A204.1 (cell line): ENCODE measurements around the gene NPL.

Experiments
- FAIRE-seq: peaks from 2 replicates; lab custom pipeline; 2012; peaks lifted over from hg19 to GRCh38; lab: Jason Lieb, UNC

The NPL gene

DNA sequence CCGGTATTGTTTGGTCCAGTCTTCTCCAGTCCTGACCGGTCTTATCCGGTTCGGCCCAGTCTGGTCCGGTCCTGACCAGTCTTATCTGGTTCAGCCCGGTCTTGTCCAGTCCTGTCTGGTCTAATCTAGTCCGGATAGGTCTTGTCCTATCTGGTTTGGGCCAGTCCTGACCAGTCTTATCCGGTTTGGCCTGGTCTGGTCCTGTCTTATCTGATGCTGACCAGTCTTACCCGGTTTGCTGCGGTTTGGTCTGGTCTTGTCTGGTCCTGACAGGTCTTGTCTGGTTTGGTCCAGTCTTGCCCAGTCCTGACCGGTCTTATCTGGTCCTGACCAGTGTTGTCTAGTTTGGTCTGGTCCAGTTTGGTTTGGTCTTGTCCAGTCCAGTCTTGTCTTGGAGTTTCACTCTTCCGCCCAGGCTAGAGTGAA, 79.7 kb downstream of the NPL start:
- no peak for FAIRE-seq

DNA sequence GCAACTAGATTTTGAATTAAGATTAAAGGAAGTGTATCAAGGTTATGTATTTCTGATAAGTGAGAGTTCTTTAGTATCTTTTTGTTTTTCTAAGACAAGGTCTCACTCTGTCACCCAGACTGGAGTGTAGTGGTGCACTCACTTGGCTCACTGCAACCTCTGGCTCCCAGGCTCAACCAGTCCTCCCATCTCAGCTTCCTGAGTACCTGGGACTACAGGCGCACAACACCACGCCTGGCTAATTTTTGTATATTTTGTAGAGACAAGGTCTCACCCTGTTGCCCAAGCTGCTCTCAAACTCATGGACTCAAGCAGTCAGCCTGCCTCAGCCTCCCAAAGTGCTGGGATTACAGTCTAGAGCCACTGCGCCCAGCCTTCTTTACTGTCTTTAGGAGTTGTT, 83.3 kb downstream of the NPL start:
- FAIRE-seq: no peak

DNA sequence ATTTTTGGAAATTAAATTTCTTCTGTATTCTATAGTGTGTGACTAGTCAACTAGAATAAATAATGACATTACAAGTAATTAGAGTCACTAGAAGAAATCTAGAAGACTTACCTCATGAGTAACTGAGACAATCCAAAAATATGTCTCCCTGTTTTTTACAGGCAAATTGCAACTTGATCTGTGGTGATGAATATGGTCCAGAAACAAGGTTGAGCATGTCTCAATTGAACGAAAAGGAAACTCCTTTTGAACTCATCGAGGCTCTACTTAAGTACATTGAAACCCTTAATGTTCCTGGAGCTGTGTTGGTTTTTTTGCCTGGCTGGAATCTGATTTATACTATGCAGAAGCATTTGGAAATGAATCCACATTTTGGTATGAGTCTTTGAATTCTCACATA, 86.3 kb downstream of the NPL start:
- no peak for FAIRE-seq

DNA sequence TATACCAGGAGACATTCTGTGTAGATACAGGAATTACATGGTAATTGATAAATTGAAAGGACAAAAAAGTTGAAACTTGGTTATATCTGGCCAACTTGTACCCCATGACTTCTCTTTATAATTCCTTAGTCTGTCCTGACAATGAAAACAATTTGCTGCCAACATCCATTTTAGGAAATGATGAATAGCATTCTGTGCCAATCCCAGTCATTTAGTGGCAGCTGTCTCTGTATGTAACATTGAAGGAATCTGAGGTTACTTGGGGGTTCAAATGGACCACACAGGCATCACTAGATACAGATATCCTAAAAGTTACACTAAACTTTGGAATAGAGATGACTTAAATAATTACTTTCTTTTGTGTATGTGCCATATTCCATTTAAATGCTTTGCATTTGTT, 87.8 kb downstream of the NPL start:
- no peak for FAIRE-seq

DNA sequence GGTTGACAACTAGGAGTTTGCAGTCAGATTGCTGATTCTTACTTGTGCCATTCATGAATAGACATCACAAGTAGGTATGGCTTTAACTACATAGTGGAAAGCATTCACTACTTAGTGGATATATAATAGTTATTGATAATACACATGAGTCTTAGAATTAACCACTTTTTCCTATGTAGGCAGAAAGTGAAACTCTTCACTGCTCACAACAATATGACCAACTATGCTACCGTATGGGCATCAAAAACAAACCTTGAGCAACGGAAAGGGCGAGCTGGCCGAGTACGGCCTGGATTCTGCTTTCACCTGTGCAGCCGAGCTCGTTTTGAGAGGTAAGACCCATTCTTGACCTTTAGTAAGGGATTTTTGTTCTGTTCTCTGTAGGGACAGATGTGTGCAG, 88.3 kb downstream of the NPL start:
- no peak for FAIRE-seq
